GM21447 (cell line): ENCODE results near the gene NUP98.
"Not testable (repeated sequence)": the region's sequence is repeated elsewhere in the genome, so short reads cannot be mapped to it uniquely, and the experiment has no call there.

Experiments
- ATAC-seq: cut with Tn5 transposase; IDR thresholded peaks from one replicate; pipeline ENCODE4 v1.9.1; 2021; ENCODE audit not compliant: unreplicated experiment

NUP98 gene

GRCh38 chr11:3645552-3645951 lies 151.8 kb downstream of the NUP98 start:
- ATAC-seq, result no peak

- no peak for ATAC-seq
Measured at GRCh38 chr11:3644817-3645235, 152.5 kb downstream of the NUP98 start, which contains the start of gene ART1. Gene ART1, plus strand, starts transcription at chr11:3645128. Its CDS starts 14,086 bp downstream, at chr11:3659214.

- not testable (repeated sequence) for ATAC-seq
Measured at GRCh38 chr11:3643102-3643546, 154.2 kb downstream of the NUP98 start.

- no peak for ATAC-seq
Measured at GRCh38 chr11:3642071-3642951, 155.0 kb downstream of the NUP98 start.

- ATAC-seq, result no peak
Measured at GRCh38 chr11:3641701-3642070, 155.7 kb downstream of the NUP98 start, which contains the start of gene ART5. Gene ART5, minus strand, starts transcription at chr11:3641992. Its CDS starts 130 bp downstream, at chr11:3641862.

GRCh38 chr11:3641191-3641590 lies 156.2 kb downstream of the NUP98 start:
- no peak for ATAC-seq

- ATAC-seq, result no peak
Measured at GRCh38 chr11:3639841-3640240, 157.5 kb downstream of the NUP98 start.

- no peak for ATAC-seq
Measured at GRCh38 chr11:3638513-3638912, 158.8 kb downstream of the NUP98 start.

- ATAC-seq, result no peak
Measured at GRCh38 chr11:3637201-3637600, 160.2 kb downstream of the NUP98 start.

GRCh38 chr11:3635641-3636375 lies 161.5 kb downstream of the NUP98 start:
- no peak for ATAC-seq

GRCh38 chr11:3632070-3632660 lies 165.2 kb downstream of the NUP98 start:
- no peak for ATAC-seq

- no peak for ATAC-seq
Measured at GRCh38 chr11:3631331-3631730, 166.0 kb downstream of the NUP98 start.

- no peak for ATAC-seq
Measured at GRCh38 chr11:3627291-3627690, 170.1 kb downstream of the NUP98 start.

GRCh38 chr11:3626250-3626960 lies 170.9 kb downstream of the NUP98 start:
- no peak for ATAC-seq
